Lower leg skin (tissue), 3 donors: ENCODE data around the gene PRDX6.

Experiments
- POLR2A ChIP-seq, 2 donors: fragments of 450-650 bp; IDR thresholded peaks; one replicate each; pipeline ENCODE4 v1.6.1; 2016 to 2017; ENCODE audit warnings: antibody characterized with exemption in 2 of 2, mild to moderate bottlenecking in 1 of 2, moderate library complexity in 1 of 2
- TF ChIP-seq, protein P1 (sequence below), 3 donors: fragments of 450-650 bp; IDR thresholded peaks; one replicate each; pipeline ENCODE4 v1.5.1; 2016; ENCODE audit warnings: antibody characterized with exemption in 3 of 3, mild to moderate bottlenecking in 3 of 3, moderate library complexity in 2 of 3

DNA sequence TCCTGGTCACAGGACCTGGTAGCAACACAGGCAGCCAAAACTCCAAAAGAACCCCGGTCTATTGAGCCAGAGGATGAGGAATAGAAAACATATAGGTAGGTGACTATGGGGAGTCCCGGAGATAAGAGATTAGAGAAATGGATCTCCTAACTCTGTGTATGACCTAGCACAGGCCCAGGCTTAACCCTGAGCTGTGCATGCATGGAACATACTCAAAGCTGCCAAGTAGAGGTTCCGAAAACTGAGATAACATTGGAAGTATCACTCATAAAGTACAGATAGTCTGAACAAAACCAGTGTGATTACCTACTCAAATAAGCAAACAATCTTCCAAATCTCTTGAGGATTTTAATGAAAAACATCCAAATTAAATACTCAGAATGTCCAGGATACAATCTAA lies 31.5 kb upstream of the PRDX6 start:
- TF ChIP-seq, protein P1, sequence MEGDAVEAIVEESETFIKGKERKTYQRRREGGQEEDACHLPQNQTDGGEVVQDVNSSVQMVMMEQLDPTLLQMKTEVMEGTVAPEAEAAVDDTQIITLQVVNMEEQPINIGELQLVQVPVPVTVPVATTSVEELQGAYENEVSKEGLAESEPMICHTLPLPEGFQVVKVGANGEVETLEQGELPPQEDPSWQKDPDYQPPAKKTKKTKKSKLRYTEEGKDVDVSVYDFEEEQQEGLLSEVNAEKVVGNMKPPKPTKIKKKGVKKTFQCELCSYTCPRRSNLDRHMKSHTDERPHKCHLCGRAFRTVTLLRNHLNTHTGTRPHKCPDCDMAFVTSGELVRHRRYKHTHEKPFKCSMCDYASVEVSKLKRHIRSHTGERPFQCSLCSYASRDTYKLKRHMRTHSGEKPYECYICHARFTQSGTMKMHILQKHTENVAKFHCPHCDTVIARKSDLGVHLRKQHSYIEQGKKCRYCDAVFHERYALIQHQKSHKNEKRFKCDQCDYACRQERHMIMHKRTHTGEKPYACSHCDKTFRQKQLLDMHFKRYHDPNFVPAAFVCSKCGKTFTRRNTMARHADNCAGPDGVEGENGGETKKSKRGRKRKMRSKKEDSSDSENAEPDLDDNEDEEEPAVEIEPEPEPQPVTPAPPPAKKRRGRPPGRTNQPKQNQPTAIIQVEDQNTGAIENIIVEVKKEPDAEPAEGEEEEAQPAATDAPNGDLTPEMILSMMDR (IDR thresholded peaks at IDR 0.05), result no peak
- no peak for TF ChIP-seq POLR2A (IDR thresholded peaks at IDR 0.05)
